Gastroesophageal sphincter (tissue), 4 donors: ENCODE data around the gene USP37. TPM values are rescaled to one million over a fixed set of nuclear protein-coding genes. Genes with fewer than 3 reads are reported as not detected.

Experiments used
- ATAC-seq: fragments of 150-250 bp; one replicate; pipeline ENCODE4 v1.9.1; 2016; ENCODE audit warnings: mild to moderate bottlenecking, moderate library complexity
- H3K27ac ChIP-seq, 4 donors: fragments of 200-600 bp; sonication (generic) in 3 of 4; 1 replicate in 3 of 4; 2 replicates in 1 of 4; pipeline ENCODE4 v1.5.1; 2016 to 2019
- H3K27me3 ChIP-seq: fragments of 200-600 bp; sonication (generic); one replicate; pipeline ENCODE4 v1.5.1; 2019
- H3K36me3 ChIP-seq, 2 donors: fragments of 200-600 bp; sonication (generic); one replicate each; pipeline ENCODE4 v1.5.1; 2019; ENCODE audit warnings: control low read depth in 1 of 2
- H3K4me1 ChIP-seq, 3 donors: fragments of 200-600 bp; sonication (generic); 1 replicate in 2 of 3; 2 replicates in 1 of 3; pipeline ENCODE4 v1.5.1; 2016 to 2019; ENCODE audit warnings: control low read depth in 2 of 3
- H3K4me3 ChIP-seq, 2 donors: fragments of 200-600 bp; sonication (generic); one replicate each; pipeline ENCODE4 v1.5.1; 2019; ENCODE audit warnings: mild to moderate bottlenecking in 1 of 2, moderate library complexity in 1 of 2
- H3K9me3 ChIP-seq, 3 donors: fragments of 200-600 bp; sonication (generic); one replicate each; pipeline ENCODE4 v1.5.1; 2017 to 2019; ENCODE audit warnings: control low read depth in 2 of 3
- EP300 ChIP-seq: sonication (generic); formaldehyde crosslinking; IDR thresholded peaks from one replicate; pipeline ENCODE4 v1.6.1; 2017; ENCODE audit warnings: antibody characterized with exemption, mild to moderate bottlenecking
- POLR2A ChIP-seq, 2 donors: fragments of 450-650 bp; IDR thresholded peaks; one replicate each; pipeline ENCODE4 v1.6.1; 2017; ENCODE audit warnings: antibody characterized with exemption in 2 of 2, mild to moderate bottlenecking in 2 of 2, moderate library complexity in 1 of 2
- POLR2AphosphoS5 ChIP-seq: sonication (generic); formaldehyde crosslinking; IDR thresholded peaks from one replicate; pipeline ENCODE4 v1.6.1; 2017; ENCODE audit warnings: antibody characterized with exemption
- WGBS, 2 donors: methylation state at CpG; one replicate each; pipeline ENCODE4 v1.1.5; 2018; ENCODE audit warnings: low coverage in 1 of 2; 5-methylcytosine and 5-hydroxymethylcytosine counted together
- total RNA-seq, 4 donors: library from RNA; depleted of rRNA; stranded (reverse); fragments of >200 nt; gene quantifications; one replicate each; pipeline ENCODE4 v1.1.0, GENCODE V29; 2016
- TF ChIP-seq, protein P1 (sequence below), 4 experiments: fragments of 200-600 bp in 2 of 4; fragments of 450-650 bp in 2 of 4; sonication (generic) in 1 of 4; IDR thresholded peaks; one replicate each; pipeline ENCODE4 v1.5.1; 2017 to 2019; ENCODE audit warnings: antibody characterized with exemption in 4 of 4, mild to moderate bottlenecking in 2 of 4, moderate library complexity in 2 of 4

USP37 gene
- total RNA-seq, 4 donors from 2014 or later, result 8.3 to 17.4 (median 9.0) TPM

DNA sequence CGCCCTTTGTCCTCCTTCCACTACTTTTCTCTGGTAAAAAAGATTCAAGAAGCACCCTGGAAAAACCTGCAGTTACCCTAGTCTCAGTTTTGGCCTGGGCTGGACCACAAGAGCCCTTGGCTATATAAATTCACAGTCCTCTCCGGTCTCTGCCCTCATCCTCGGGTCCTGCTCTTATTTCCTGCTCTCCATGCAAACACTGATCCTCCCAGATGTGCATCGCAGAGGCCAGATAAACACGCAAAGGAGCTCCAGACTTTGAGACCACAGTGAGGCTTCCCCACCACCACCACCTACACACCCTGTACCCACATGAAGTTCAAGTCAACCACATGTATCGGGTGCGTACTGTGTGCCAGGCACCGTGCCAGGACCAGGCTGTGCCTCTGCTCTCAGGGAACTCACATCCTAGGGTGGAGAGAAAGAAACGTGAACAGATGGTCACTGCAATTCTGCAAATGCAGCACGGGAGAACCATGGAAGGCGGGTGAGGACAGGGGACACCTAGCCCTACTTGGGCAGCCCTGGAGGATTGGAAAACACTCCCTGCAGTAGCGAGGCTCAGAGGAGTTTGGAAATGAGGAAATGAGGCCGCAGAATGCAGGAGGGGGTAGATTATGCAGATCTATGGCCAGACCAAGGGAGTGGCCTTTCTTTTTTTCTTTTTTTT lies 161.1 kb downstream of the USP37 start:
- ATAC-seq, result peak; percentile 10
- H3K9me3 ChIP-seq, result no peaks in the 10 kb centered on the region
- peak overlapping the region; percentile 16 to 54 for H3K4me3 ChIP-seq
- peak overlapping the region; percentile 57 to 95 (median 88) for H3K27ac ChIP-seq
- no peaks in the 10 kb centered on the region for H3K27me3 ChIP-seq
- H3K4me1 ChIP-seq, result peaks cover 0 to 58% (median 33%) of the 10 kb centered on the region in 3 donors
- H3K36me3 ChIP-seq, result peaks cover 0 to 33% of the 10 kb centered on the region in 2 donors
- TF ChIP-seq, protein P1, sequence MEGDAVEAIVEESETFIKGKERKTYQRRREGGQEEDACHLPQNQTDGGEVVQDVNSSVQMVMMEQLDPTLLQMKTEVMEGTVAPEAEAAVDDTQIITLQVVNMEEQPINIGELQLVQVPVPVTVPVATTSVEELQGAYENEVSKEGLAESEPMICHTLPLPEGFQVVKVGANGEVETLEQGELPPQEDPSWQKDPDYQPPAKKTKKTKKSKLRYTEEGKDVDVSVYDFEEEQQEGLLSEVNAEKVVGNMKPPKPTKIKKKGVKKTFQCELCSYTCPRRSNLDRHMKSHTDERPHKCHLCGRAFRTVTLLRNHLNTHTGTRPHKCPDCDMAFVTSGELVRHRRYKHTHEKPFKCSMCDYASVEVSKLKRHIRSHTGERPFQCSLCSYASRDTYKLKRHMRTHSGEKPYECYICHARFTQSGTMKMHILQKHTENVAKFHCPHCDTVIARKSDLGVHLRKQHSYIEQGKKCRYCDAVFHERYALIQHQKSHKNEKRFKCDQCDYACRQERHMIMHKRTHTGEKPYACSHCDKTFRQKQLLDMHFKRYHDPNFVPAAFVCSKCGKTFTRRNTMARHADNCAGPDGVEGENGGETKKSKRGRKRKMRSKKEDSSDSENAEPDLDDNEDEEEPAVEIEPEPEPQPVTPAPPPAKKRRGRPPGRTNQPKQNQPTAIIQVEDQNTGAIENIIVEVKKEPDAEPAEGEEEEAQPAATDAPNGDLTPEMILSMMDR (IDR thresholded peaks at IDR 0.05), result no peak
- TF ChIP-seq POLR2A (IDR thresholded peaks at IDR 0.05) (peak in 1 of 2 donors; percentile 16), EP300 (no peak), POLR2AphosphoS5 (peak; percentile 94)
- WGBS, 2 donors, result 2 to 4% methylated on average over 7 to 13 of the region's 13 CpGs

DNA sequence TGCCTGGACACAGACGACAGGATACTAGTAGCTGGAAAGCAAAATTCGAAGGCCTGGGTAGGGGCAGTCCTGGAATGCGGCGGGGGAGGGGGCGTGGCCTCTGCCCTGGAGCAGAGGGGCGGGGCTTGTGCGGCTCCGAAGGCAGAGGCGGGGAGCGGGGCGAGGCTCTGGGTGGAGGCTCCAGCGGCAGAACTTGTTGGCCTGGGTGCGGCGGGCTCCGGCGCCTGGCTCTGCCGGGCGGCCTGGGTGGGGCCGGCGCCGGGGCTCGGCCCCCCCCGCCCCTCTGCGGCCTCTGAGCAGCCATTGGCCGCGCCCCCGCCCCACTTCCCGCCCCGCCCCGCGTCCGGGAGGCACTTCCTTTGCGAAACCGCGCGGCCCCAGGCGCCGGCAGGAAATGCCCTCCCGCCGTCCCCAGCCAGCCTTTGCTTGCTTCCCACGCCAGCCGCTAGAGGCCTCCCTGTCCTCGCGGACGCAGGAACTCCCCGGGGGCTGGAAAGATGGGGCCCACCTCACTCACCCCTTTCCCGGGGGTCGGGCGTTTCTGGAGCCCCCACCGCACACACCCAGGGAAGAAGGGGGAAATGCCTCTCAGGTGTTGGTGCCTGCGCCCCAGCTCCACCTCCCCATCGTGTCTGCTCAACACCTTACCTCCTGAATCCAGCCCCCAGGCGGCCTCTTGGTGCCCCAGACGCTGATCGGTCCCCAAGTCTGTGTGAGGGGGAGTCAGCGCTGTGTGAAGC lies 161.8 kb downstream of the USP37 start:
- WGBS, 2 donors, result 0% methylated on average over 1 of the region's 56 CpGs; no CpG with 5 or more reads in 1 of the 2 donors
- peaks cover 5 to 65% (median 40%) of the 10 kb centered on the region in 3 donors for H3K4me1 ChIP-seq
- TF ChIP-seq POLR2AphosphoS5, result peak; percentile 73
- TF ChIP-seq POLR2A (IDR thresholded peaks at IDR 0.05), result peak; percentile 28 to 37
- TF ChIP-seq, protein P1 (IDR thresholded peaks at IDR 0.05), result peak in 3 of 4 experiments; percentile 86 to 92 (median 89)
- no peak for TF ChIP-seq EP300

DNA sequence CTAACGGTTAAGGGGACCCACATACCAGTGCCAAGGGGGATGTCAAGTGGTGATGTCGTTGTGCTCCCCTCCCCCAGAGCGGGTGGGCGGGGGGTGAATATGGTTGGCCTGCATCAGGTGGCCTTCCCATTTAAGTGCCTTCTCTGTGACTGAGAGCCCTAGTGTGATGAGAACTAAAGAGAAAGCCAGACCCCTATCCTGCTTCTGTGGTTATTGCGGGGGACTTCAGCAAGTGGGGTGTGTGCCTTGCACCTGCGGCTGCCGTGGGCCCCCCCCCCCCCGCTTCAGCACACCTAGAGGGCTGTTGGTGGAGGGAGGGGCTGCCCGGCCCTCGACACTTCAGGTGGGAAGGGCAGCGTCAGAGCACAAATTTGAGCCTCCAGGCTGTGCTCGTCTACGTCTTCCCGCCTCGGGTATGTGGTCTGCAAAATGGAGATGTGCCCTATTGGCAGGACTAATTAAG lies 162.4 kb downstream of the USP37 start:
- peaks cover 5 to 71% (median 45%) of the 10 kb centered on the region in 3 donors for H3K4me1 ChIP-seq
- peaks cover 0 to 45% of the 10 kb centered on the region in 2 donors for H3K36me3 ChIP-seq
- no peak for ATAC-seq
- 0 to 20% methylated on average over 2 to 3 of the region's 15 CpGs for WGBS, 2 donors
- TF ChIP-seq, protein P1 (IDR thresholded peaks at IDR 0.05), result no peak
- no peak for TF ChIP-seq POLR2A (IDR thresholded peaks at IDR 0.05)
- no peak for TF ChIP-seq EP300
- TF ChIP-seq POLR2AphosphoS5, result peak; percentile 47
- H3K9me3 ChIP-seq, result no peaks in the 10 kb centered on the region
- no peaks in the 10 kb centered on the region for H3K27me3 ChIP-seq
- H3K4me3 ChIP-seq, result peak overlapping the region; percentile 8 to 54
- peak overlapping the region; percentile 68 to 95 (median 88) for H3K27ac ChIP-seq

More for the DNA sequence above, 161.8 kb downstream of the USP37 start:
- H3K36me3 ChIP-seq, result peaks cover 0 to 40% of the 10 kb centered on the region in 2 donors
- peak overlapping the region; percentile 68 to 95 (median 88) for H3K27ac ChIP-seq
- H3K9me3 ChIP-seq, result no peaks in the 10 kb centered on the region
- H3K27me3 ChIP-seq, result no peaks in the 10 kb centered on the region
- peak; percentile 94 for ATAC-seq
- peak overlapping the region; percentile 16 to 54 for H3K4me3 ChIP-seq

DNA sequence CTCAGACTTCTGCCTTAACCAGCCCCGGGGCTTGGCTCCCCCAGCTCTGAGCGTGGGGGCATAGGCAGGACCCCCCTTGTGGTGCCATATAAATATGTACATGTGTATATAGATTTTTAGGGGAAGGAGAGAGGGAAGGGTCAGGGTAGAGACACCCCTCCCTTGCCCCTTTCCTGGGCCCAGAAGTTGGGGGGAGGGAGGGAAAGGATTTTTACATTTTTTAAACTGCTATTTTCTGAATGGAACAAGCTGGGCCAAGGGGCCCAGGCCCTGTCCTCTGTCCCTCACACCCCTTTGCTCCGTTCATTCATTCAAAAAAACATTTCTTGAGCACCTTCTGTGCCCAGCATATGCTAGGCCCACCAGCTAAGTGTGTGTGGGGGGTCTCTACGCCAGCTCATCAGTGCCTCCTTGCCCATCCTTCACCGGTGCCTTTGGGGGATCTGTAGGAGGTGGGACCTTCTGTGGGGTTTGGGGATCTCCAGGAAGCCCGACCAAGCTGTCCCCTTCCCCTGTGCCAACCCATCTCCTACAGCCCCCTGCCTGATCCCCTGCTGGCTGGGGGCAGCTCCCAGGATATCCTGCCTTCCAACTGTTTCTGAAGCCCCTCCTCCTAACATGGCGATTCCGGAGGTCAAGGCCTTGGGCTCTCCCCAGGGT lies 162.9 kb downstream of the USP37 start:
- peak overlapping the region in 1 of 2 donors; percentile 54 for H3K4me3 ChIP-seq
- TF ChIP-seq, protein P1 (IDR thresholded peaks at IDR 0.05), result no peak
- TF ChIP-seq EP300 (no peak), POLR2AphosphoS5 (no peak)
- peaks cover 0 to 45% of the 10 kb centered on the region in 2 donors for H3K36me3 ChIP-seq
- H3K9me3 ChIP-seq, result no peaks in the 10 kb centered on the region
- peak overlapping the region; percentile 68 to 95 (median 88) for H3K27ac ChIP-seq
- ATAC-seq, result no peak
- peaks cover 5 to 71% (median 45%) of the 10 kb centered on the region in 3 donors for H3K4me1 ChIP-seq
- H3K27me3 ChIP-seq, result no peaks in the 10 kb centered on the region
- 14 to 40% methylated on average over 1 of the region's 8 CpGs for WGBS, 2 donors
